Activated CD8-positive, alpha-beta memory T cell treated with anti-CD3 and anti-CD28 coated beads, Interleukin-2, amount 10 ng/mL, durations not matched to agents 7 days and 5 days (primary cell): Measurements from ENCODE around the gene PHAX. TPM values are rescaled to one million over a fixed set of nuclear protein-coding genes. Genes with fewer than 3 reads are reported as not detected.
A peak's percentile ranks its signal among the peaks of the same experiment; 100 is the strongest.
"Not testable (repeated sequence)": the region's sequence is repeated elsewhere in the genome, so short reads cannot be mapped to it uniquely, and the experiment has no call there.

Source experiments
- ATAC-seq: fragments of 150-1000 bp; cut with Tn5 transposase; one replicate; pipeline ENCODE4 v1.10.0; 2021; ENCODE audit warnings: moderate library complexity
- CTCF ChIA-PET: fragments of 350-600 bp; sonication (Branson Sonifier 250); formaldehyde crosslinking; loops from one replicate; lab custom pipeline; 2021; ENCODE audit warnings: antibody characterized with exemption; lab: Charles Lee
- DNase-seq: peaks from one replicate; pipeline ENCODE4 v3.0.0-alpha.2; 2020
- H3K27ac Mint-ChIP-seq: one replicate; pipeline ENCODE4 v1.8.0; 2021; ENCODE audit warnings: mild to moderate bottlenecking, mixed read lengths
- H3K27me3 Mint-ChIP-seq: one replicate; pipeline ENCODE4 v1.8.0; 2021; ENCODE audit warnings: mixed read lengths
- H3K36me3 Mint-ChIP-seq: one replicate; pipeline ENCODE4 v1.8.0; 2021; ENCODE audit warnings: mild to moderate bottlenecking, mixed read lengths
- H3K4me1 Mint-ChIP-seq: one replicate; pipeline ENCODE4 v1.8.0; 2021; ENCODE audit warnings: mixed read lengths
- H3K4me3 Mint-ChIP-seq: one replicate; pipeline ENCODE4 v1.8.0; 2021; ENCODE audit warnings: mild to moderate bottlenecking, moderate library complexity, mixed read lengths
- H3K9me3 Mint-ChIP-seq: one replicate; pipeline ENCODE4 v1.8.0; 2022; ENCODE audit warnings: low read depth, mixed read lengths
- total RNA-seq, 2 experiments: library from RNA; stranded (reverse); gene quantifications; one replicate each; pipeline ENCODE4 v1.2.3, GENCODE V29; 2021

The PHAX gene, protein sequence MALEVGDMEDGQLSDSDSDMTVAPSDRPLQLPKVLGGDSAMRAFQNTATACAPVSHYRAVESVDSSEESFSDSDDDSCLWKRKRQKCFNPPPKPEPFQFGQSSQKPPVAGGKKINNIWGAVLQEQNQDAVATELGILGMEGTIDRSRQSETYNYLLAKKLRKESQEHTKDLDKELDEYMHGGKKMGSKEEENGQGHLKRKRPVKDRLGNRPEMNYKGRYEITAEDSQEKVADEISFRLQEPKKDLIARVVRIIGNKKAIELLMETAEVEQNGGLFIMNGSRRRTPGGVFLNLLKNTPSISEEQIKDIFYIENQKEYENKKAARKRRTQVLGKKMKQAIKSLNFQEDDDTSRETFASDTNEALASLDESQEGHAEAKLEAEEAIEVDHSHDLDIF
- total RNA-seq, result 10 to 100 TPM; 35.6 to 47.1 TPM

DNA sequence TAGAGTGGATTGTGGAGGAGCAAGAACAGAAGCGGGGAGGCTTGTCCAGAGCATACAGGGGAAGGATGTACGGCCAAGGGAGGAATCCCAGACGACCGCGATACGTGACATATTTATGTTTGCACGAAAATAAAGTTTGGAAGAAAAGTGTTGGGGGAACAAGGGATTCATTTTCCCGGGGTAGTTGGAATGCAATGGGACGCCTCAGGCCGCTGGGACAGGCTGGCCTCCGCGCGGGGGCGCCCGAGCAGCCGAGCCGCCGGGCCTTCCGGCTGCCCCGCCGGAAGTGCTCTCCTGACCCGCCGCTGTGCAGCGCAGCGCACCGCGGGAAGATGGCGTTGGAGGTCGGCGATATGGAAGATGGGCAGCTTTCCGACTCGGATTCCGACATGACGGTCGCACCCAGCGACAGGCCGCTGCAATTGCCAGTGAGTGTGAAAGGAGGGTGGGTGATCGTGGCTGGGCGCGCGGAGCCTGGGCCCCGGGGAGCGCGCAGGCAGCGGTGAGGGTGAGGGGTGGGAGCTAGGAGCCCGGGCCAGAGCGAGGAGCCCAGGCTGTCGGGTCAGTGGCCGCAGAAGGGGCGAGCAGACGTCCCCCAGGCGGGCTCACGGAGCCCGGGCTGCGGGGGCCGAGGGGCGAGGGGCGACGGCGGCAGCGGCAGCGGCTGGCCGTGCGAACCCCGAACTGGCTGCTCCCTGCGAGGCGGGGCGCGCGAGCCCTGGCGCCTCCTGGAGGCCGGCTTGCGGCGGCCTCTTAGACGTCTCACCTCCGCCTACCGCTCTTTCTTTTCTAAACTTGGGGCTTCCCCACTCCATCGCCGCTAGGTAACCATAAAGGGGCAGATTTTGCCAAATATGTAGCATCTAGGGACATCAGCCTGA is at the start of gene PHAX:
Gene PHAX, plus strand, starts transcription at position 317 of the 881 bp plus-strand sequence. Its CDS starts 16 bp downstream, at position 333.
- H3K4me3 Mint-ChIP-seq, result peak within 1 kb of the TSS; percentile 98
- DNase-seq (peak; percentile 81), ATAC-seq (peak; percentile 94)
- CTCF ChIA-PET, result interaction anchor here (0.8 to 3.0 kb wide), 17 partner anchors 9 to 472 kb away, joined by 3 to 15 read pairs (median 4); partner anchors contain the start of genes C5orf63 and LMNB1
- peaks cover 2% of the 10 kb centered on the region for H3K27me3 Mint-ChIP-seq
- H3K27ac Mint-ChIP-seq, result peak within 1 kb of the TSS; percentile 94
- peaks cover 20% of the 10 kb centered on the region for H3K36me3 Mint-ChIP-seq
- H3K4me1 Mint-ChIP-seq, result peaks cover 32% of the 10 kb centered on the region
- no peaks in the 10 kb centered on the region for H3K9me3 Mint-ChIP-seq

DNA sequence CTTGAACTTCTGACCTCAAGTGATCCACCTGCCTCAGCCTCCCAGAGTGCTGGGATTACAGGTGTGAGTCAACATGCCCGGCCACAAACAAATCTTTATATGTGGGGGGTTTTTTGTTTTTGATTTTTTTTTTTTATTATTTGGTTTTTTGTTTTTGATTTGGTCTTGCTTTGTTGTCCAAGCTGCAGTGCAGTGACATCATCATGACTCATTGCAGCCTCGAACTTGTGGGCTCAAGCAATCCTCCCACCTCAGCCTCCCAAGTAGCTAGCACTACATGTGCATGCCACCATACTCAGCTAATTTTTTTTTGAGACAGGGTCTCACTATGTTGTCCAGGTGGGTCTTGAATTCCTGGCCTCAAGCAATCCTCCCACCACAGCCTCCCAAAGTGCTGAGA is 48.1 kb upstream of the PHAX start:
- ATAC-seq (no peak), DNase-seq (no peak)
- no peak overlapping the region for H3K27ac Mint-ChIP-seq
- H3K4me3 Mint-ChIP-seq, result no peak overlapping the region
- H3K4me1 Mint-ChIP-seq, result no peaks in the 10 kb centered on the region
- CTCF ChIA-PET, result no interaction called here
- no peaks in the 10 kb centered on the region for H3K36me3 Mint-ChIP-seq
- no peaks in the 10 kb centered on the region for H3K9me3 Mint-ChIP-seq
- H3K27me3 Mint-ChIP-seq, result no peaks in the 10 kb centered on the region

DNA sequence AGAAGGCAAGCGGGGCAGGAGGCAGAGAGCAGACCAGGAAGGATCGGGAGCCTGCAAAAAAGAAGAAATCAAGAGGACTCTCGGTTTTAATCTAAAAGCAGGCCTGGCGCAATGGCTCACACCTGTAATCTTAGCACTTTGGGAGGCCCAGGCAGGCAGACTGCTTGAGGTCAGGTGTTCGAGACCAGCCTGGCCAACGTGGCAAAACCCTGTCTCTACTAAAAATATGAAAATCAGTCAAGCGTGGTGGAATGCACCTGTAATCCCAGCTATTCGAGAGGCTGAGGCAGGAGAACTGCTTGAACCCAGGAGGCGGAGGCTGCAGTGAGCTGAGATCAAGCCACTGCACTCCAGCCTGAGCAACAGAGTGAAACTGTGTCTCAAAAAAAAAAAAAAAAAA is 45.6 kb upstream of the PHAX start:
- H3K27ac Mint-ChIP-seq, ATAC-seq, H3K4me3 Mint-ChIP-seq, H3K9me3 Mint-ChIP-seq, H3K4me1 Mint-ChIP-seq, H3K27me3 Mint-ChIP-seq, DNase-seq, H3K36me3 Mint-ChIP-seq: not testable (repeated sequence)
- CTCF ChIA-PET, result interaction anchor here (1.4 kb wide), 1 partner anchor 217 kb away, joined by 3 read pairs; no protein-coding TSS in a partner anchor

DNA sequence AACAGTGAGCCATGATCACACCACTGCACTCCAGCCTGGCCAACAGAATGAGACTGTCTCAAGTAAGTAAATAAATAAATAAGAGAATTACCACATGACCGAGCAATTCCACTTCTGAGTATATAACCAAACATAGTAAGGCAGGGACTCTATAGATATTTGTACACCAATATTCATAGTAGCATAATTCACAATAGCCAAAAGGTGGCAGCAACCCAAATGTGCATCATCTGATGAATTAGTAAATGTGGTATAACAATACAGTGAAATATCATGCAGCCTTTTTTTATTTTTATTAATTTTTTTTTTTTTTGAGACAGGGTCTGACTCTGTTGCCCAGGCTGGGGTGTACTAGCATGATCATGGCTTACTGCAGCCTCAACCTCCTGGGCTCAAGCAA is 38.8 kb upstream of the PHAX start:
- Mint-ChIP-seq H3K27ac (no peak overlapping the region), H3K27me3 (peaks cover 2% of the 10 kb centered on the region), H3K36me3 (no peaks in the 10 kb centered on the region), H3K9me3 (no peaks in the 10 kb centered on the region), H3K4me3 (no peak overlapping the region), H3K4me1 (no peaks in the 10 kb centered on the region)
- ATAC-seq (no peak), DNase-seq (no peak)
- CTCF ChIA-PET, result no interaction called here

DNA sequence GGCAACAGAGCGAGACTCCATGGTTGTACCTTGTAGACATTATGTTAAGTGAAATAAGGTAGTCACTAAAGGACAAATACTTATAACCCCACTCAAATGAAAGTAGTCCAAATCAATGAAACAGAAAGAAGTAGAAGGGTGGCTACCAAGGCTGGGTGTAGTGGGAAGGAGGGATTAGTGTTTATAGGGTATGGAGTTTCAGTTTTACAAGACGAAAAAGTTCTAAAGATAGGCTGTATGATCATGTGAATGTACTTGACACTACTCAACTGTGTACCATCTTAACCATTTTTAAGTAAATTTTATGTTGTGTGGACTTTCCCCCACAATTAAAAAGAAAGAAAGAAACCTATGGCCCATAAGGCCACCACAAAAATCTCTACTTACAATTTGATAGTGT is 37.9 kb upstream of the PHAX start:
- no peak for ATAC-seq
- no peaks in the 10 kb centered on the region for H3K36me3 Mint-ChIP-seq
- CTCF ChIA-PET, result interaction anchor here (1.5 kb wide), 1 partner anchor 24 kb away, joined by 3 read pairs; no protein-coding TSS in a partner anchor
- H3K9me3 Mint-ChIP-seq, result no peaks in the 10 kb centered on the region
- H3K27ac Mint-ChIP-seq, result no peak overlapping the region
- H3K4me1 Mint-ChIP-seq, result no peaks in the 10 kb centered on the region
- DNase-seq, result no peak
- H3K4me3 Mint-ChIP-seq, result no peak overlapping the region
- H3K27me3 Mint-ChIP-seq, result peaks cover 2% of the 10 kb centered on the region

DNA sequence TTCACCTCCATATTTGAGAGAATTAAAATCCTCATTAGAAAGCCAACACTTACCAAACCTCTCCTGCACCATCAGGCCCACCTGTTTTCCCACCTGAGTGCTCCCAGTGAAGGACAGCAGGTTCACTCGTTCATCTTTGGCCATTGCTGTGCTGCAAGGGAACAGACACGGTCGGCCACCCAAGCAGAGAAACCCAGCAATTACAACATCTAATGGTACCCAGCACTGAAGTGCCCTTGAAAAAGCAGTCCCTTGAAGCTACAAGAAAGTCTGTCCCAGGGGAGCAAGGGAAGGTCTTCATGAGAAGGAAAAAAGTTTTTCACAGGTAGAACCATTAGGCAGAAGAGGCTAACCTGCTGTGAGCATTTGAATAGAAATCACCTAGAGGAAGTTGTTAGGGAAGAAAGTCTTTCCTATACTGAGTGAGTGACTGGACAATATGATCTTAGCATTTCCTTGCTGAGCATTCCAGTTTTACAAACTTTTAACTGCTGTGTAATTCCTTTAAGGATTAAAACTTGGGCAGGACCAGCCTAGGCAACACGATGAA is 32.5 kb upstream of the PHAX start:
- CTCF ChIA-PET, result no interaction called here
- DNase-seq (no peak), ATAC-seq (no peak)
- Mint-ChIP-seq H3K27me3 (peaks cover 5% of the 10 kb centered on the region), H3K36me3 (no peaks in the 10 kb centered on the region), H3K9me3 (no peaks in the 10 kb centered on the region), H3K4me1 (no peaks in the 10 kb centered on the region), H3K4me3 (no peak overlapping the region), H3K27ac (no peak overlapping the region)

DNA sequence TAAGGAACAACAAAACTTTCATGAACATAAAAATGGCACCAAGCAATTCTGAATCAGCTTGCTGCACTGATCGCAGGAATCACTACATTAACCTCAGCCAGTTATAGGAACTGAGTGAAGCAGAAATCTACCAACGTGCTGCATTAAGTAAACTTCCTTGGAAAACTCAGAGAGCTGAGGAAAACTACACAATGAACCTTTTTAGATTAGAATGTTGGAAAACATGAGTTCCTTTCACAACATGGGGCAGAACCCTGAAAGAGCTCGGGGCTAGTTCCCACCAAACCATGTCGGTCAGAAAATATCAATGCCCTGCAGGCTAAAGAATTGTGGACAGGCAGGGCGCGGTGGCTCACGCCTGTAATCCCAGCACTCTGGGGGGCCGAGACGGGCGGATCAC is 25.1 kb upstream of the PHAX start:
- Mint-ChIP-seq H3K4me1 (no peaks in the 10 kb centered on the region), H3K27me3 (no peaks in the 10 kb centered on the region), H3K9me3 (no peaks in the 10 kb centered on the region), H3K4me3 (no peak overlapping the region), H3K36me3 (no peaks in the 10 kb centered on the region), H3K27ac (no peak overlapping the region)
- CTCF ChIA-PET, result interaction anchor here (1.4 kb wide), 1 partner anchor 25 kb away, joined by 4 read pairs; the partner anchor contains the start of gene PHAX
- DNase-seq (no peak), ATAC-seq (no peak)

DNA sequence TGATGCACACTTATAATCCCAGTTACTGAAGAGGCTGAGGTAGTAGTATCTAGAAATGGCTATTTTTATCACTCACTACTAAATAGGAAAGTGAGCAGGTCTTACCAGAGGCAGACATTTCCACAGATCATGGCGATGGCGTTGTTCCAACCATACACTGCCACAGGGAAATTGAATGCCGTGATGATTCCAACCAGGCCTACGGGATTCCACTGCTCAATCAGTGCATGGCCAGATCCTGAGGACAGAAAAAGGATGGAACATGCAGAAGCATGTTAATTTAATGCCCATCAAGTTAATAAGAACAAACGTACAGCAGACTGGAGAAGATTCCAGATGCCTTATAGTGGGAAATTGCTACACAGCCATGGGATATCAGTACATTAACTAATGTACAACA is 23.8 kb upstream of the PHAX start:
- H3K4me3 Mint-ChIP-seq, result no peak overlapping the region
- H3K36me3 Mint-ChIP-seq, result no peaks in the 10 kb centered on the region
- DNase-seq, result no peak
- H3K27ac Mint-ChIP-seq, result no peak overlapping the region
- H3K9me3 Mint-ChIP-seq, result no peaks in the 10 kb centered on the region
- no peaks in the 10 kb centered on the region for H3K27me3 Mint-ChIP-seq
- ATAC-seq, result no peak
- CTCF ChIA-PET, result no interaction called here
- H3K4me1 Mint-ChIP-seq, result no peaks in the 10 kb centered on the region

DNA sequence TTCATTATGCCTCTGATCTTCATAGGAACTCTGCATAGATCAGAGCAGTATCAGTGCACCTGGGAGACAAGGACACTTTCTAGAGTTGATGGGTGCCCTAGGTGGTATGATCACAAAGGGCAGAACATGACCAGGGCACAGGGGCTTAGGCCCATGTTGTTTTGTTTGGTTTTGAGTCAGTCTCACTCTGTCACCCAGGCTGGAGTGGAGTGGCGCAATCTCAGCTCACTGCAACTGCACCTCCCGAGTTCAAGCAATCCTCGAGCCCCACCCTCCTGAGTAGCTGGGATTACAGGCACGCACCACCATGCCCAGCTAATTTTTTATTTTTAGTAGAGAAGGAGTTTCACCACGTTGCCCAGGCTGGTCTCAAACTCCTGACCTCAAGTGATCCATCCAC is 23.3 kb upstream of the PHAX start:
- Mint-ChIP-seq H3K36me3 (no peaks in the 10 kb centered on the region), H3K4me3 (no peak overlapping the region), H3K9me3 (no peaks in the 10 kb centered on the region), H3K4me1 (no peaks in the 10 kb centered on the region), H3K27me3 (no peaks in the 10 kb centered on the region), H3K27ac (no peak overlapping the region)
- ATAC-seq (no peak), DNase-seq (no peak)
- CTCF ChIA-PET, result no interaction called here

DNA sequence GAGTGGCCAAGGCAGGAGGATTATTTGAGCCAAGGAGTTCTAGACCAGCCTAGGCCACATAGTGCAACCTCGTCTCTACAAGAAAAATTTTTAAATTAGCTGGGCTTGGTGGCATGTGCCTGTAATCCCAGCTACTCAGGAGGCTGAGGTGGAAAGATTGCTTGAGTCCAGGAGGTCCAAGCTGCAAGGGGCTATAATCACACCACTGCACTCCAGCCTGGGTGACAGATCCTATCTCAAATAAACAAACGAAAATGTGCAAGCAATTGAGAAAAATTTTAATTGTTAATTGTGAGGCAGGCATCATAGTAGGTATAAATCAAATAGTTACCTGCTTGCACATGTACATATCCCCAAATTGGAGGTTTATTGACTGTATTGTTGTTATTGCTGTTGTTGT is 21.0 kb upstream of the PHAX start:
- Mint-ChIP-seq H3K9me3 (no peaks in the 10 kb centered on the region), H3K36me3 (no peaks in the 10 kb centered on the region), H3K27ac (no peak overlapping the region), H3K4me3 (no peak overlapping the region), H3K27me3 (peaks cover 5% of the 10 kb centered on the region), H3K4me1 (no peaks in the 10 kb centered on the region)
- CTCF ChIA-PET, result no interaction called here
- DNase-seq (no peak), ATAC-seq (no peak)

DNA sequence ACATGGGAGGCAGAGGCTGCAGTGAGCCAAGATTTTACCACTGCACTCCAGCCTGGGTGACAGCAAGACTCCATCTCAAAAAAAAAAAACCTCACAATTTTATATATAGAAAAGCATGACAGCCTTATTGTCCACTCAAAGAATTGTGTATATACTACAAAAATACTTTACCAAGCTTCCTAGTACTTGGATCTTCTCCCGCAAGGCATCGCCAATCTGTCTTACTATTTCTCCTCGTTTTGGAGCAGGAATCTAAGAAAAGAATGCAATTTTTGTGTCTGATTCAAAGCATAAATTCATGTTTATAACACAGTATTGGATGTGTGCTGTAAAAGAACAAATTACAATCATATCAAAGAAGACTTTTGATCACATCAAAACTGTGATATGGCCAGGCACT is 17.0 kb upstream of the PHAX start:
- H3K4me1 Mint-ChIP-seq, result no peaks in the 10 kb centered on the region
- peaks cover 7% of the 10 kb centered on the region for H3K27me3 Mint-ChIP-seq
- H3K27ac Mint-ChIP-seq, result no peak overlapping the region
- CTCF ChIA-PET, result no interaction called here
- no peak for DNase-seq
- no peaks in the 10 kb centered on the region for H3K36me3 Mint-ChIP-seq
- no peak for ATAC-seq
- no peaks in the 10 kb centered on the region for H3K9me3 Mint-ChIP-seq
- H3K4me3 Mint-ChIP-seq, result no peak overlapping the region

DNA sequence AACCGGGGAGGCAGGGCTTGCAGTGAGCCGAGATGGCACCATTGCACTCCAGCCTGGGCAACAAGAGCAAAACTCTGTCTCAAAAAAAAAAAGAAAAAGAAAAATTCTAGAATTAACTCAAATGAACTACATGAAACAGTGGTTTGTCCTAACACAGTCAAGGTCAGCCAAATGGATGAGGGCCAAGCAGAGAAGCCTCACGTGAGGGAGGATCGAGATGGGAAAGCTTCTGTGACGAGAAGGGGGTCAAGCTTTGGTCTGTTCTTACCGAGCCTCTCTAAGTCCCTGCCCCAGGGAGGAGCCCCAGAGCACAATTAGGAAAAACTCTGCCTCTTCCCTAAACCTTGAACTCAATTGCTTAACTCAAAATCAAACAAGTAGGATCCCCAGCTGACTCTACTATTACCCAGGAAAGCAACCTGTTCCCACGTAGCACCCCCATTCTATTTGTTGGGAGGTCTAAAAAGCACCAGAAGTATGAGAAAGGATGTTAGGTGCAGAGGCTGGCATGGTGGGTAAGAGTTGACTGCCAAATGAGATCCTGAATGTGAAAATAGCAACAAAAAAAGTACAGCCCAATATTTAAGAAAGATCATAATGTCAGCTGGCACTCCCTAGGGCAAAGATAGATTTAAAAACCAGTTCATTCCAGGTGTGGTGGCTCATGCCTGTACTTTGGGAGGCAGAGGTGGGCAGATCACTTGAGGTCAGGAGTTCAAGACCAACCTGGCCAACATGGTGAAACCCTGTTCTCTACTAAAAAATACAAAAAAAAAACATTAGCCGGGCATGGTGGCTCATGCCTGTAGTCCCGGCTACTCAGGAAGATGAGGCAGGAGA is 13.0 kb upstream of the PHAX start:
- CTCF ChIA-PET, result interaction anchor here (0.6 kb wide), 1 partner anchor 31 kb away, joined by 3 read pairs; no protein-coding TSS in a partner anchor
- no peak for ATAC-seq

More for the DNA sequence above, 13.0 kb upstream of the PHAX start:
- Mint-ChIP-seq H3K4me1 (no peaks in the 10 kb centered on the region), H3K36me3 (no peaks in the 10 kb centered on the region), H3K9me3 (no peaks in the 10 kb centered on the region), H3K4me3 (no peak overlapping the region), H3K27ac (no peak overlapping the region), H3K27me3 (peaks cover 14% of the 10 kb centered on the region)
- no peak for DNase-seq
